HL-60/S4 treated with phorbol 12-myristate 13-acetate at 8.2 ng/mL for 4 days and 3 days (cell line): ENCODE data around the gene NUDCD3.
"Not testable (repeated sequence)": the region's sequence is repeated elsewhere in the genome, so short reads cannot be mapped to it uniquely, and the experiment has no call there.

ENCODE experiments used
- in situ Hi-C: fragments of 300-500 bp; cut with MboI; formaldehyde crosslinking; loops from 2 replicates; pipeline ENCODE4 v1.15.0; 2022; ENCODE audit warnings: low sequenced_read_pairs

The NUDCD3 gene

DNA sequence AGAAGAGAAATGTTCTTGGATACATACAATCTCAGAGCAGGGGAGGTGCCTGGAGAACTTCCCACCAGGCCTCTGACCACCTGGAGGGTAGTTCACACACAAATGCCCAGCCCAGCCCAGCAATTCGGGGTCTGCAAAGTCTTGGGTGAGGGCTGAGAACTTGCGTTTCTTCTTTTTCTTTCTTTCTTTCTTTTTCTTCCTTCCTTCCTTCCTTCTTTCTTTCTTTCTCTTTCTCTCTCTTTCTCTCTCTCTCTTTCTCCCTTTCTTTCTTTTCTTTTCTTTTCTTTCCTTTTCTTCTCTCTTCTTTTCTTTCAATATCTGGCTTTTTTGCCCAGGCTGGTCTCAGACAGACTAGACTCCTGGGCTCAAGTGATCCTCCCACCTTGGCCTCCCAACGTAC is 28.3 kb upstream of the NUDCD3 start:
- in situ Hi-C loops: no loop called here

DNA sequence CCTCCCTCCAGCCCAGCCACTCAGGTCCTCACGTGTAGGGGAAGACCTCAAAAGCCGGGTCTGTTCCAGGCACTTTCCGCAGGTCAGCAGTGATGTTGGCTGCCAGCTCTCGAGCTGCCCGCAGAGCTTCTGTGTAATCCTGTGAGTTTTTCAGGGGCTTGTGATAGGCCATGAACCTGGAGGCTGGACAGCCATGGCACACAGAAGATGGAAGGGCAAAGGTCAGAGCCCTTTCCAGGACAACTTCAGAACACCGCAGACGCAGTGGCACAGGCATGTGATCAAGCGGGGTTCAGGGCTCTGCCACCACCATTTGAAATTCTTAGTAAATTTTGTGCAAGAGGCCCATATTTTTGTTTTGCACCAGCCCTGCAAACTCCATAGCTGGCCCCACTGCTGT is 26.7 kb upstream of the NUDCD3 start:
- in situ Hi-C loops: no loop called here

GRCh38 chr7:44515590-44516268 is 25.3 kb upstream of the NUDCD3 start:
- in situ Hi-C loops: no loop called here

GRCh38 chr7:44512736-44513135 is 22.3 kb upstream of the NUDCD3 start:
- in situ Hi-C loops: no loop called here

DNA sequence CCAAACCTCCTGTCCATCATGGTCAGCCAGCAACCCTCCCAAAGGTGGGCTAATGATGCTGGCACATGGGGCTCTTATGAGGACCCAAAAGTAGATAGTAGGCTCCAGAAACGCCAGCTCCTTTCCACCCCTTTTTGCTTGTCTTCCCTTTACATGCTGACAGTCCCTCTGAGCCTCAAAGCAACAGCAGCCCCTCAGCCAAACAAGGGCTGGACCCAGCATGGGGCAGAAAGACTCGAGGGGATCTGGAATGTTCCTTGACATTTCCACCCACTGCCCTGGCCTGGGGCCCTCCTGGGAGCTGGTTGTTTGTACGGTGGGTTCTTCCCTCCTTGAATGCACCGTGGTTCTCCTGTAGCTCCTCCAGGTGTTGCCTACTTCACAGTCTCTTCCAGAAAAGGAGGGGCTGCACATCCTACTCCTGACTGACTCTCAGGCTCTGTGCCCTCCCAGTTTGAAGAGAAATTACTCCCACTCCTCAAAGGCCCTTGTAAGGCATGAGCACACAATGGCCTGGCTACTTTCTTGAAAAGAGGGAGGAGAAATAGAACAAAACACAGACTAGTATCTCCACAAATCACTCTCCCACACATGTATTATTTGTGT is 21.5 kb upstream of the NUDCD3 start:
- in situ Hi-C loops: no loop called here

GRCh38 chr7:44511236-44511635 is 20.8 kb upstream of the NUDCD3 start:
- in situ Hi-C loops: no loop called here

DNA sequence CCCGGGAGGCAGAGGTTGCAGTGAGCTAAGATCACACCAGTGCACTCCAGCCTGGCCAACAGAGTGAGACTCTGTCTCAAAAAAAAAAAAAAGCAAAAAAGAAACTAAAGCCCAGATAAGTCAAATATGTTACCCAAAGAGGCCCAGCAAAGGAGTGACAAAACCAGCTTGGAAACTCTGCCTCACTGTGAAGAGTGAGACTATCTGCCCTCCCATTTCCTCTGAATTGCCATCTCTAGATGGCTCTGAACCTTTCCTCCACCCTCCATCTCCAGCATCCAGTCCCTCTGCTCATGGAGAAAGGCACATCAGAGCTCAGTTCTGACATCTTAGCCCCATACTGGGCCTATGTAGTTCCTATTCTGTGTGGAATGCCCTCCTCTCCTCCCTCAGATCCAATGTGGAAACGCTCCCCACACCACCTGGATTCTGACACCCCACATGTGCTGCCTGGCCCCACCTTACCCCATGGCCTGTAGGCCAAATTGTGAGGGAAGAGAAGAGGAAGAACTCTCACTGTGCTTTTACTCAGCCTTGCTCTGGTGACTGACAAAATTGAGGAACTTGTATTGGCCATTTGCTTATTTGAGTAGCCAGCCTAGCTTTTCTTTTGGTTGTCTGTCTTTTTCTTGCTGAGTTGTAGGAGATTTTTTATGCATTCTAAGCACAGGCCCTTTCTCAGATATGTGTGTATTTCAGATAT is 18.0 kb upstream of the NUDCD3 start:
- in situ Hi-C loops: no loop called here

- in situ Hi-C loops: not testable (repeated sequence)
These were observed 16.3 kb upstream of the NUDCD3 start for GRCh38 chr7:44506592-44507288.

DNA sequence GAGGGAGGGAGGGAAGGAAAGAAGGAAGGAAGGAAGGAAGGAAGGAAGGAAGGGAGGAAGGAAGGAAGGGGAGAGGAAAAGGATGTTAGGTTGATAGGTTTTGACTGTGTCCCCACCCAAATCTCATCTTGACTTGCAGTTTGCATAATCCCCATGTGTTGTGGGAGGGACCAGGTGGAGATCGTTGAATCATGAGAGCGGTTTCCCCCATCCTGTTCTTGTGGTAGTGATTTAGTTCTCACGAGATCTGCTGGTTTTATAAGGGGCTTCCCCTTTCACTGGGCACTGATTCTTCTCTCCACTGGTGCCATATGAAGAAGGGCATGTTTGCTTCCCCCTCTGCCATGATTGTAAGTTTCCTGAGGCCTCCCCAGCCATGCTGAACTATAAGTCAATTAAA is 15.1 kb upstream of the NUDCD3 start:
- in situ Hi-C loops: no loop called here

GRCh38 chr7:44498230-44498954 is 7.9 kb upstream of the NUDCD3 start:
- in situ Hi-C loops: no loop called here

DNA sequence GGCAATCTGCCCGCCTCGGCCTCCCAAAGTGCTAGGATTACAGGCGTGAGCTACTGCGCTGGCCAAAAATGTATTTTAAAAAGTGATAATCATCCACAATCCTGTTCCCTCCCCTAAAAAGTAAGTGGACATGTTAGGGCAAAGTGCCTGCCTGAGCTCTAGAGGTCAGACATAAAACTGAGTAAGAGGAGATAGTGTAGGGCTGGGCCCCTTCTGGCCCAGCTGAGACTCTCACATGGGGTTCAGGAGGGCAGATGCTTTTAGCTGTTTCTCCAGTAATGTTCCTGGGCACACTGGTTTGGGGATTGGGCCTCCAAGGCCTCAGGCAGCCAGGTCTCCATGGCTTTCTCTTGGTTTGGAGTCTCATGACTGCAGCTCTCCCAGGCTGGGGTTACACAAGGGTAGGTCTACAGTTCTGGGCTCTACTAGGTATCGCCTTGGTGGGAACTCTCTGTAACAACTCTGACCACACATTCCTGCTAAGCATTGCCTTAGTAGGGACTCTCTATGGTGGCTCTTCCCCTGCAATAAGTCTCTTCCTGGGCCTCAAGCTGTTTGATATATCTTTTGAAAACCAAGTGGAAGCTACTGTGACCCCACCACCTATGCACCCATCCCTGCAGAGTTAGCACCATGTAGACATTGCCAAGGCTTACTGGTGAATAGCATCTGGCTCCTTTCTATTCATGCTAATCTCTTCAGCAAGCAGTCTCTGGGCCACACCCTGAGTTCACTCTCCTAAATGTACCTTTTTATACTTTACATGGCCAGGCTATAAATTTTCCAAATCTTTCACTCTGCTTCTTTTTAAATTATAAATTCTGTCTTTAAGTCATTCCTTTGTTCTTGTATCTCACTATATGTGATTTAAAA is 6.9 kb upstream of the NUDCD3 start:
- in situ Hi-C loops: no loop called here

- in situ Hi-C loops: no loop called here
These were observed 5.9 kb upstream of the NUDCD3 start for GRCh38 chr7:44496385-44496784.

DNA sequence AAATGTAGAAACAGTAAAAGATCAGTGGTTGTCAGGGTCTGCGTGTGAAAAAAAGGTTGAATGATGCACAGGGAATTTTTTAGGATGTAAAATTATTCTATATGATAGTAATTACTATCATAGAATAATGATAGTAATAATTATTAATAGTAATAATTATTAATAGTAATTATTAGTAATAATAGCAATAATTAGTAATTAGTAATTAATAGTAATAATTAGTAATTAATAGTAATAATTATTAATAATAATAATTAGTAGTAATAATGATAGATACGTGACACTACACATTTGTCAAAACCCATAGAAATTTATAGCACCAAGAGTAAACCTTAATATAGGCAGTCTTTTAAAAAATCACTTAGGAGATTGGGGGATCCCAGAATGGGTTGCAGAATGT is 4.5 kb upstream of the NUDCD3 start:
- in situ Hi-C loops: no loop called here

DNA sequence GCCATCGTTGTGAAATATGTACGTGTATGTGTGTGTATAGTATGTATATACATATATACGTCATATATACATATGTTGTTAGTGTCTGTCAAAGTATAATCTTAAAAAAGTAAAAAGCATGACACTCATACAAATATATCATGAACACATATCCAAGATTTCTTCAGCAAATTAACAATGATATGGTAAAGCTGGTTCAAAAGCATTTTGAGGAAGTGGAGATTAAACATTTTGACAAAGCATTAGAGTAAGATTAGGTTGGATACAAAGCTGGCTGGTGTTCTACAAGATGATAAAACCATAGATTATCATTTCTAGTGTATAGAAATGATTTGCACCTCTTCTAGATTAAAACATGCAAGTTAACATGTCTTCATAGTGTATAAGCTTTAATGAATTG is 771 bp upstream of the NUDCD3 start:
- in situ Hi-C loops: no loop called here

GRCh38 chr7:44489955-44490350 is 505 bp downstream of the NUDCD3 start:
- in situ Hi-C loops: no loop called here

DNA sequence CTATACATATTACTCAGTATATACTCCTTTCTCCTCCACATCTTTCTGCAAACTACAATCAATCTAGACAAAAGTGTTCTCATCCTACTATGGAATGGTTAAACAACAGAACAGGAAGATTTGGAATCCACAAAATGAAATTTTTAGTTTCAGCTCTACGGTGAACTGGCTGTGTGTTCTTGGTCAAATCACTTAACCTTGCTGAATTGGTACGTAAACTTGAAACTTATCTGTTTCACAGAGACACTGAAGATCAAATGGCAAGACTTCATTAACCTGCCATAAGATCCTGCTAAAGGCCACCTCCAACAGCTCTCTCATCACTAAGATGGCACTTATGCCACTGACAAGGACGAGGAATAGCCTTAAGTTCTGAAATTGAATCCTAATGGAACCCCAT is 1.5 kb downstream of the NUDCD3 start:
- in situ Hi-C loops: no loop called here

- in situ Hi-C loops: no loop called here
These were observed 3.8 kb downstream of the NUDCD3 start for GRCh38 chr7:44486693-44487092.

GRCh38 chr7:44486001-44486400 is 4.5 kb downstream of the NUDCD3 start:
- in situ Hi-C loops: no loop called here

DNA sequence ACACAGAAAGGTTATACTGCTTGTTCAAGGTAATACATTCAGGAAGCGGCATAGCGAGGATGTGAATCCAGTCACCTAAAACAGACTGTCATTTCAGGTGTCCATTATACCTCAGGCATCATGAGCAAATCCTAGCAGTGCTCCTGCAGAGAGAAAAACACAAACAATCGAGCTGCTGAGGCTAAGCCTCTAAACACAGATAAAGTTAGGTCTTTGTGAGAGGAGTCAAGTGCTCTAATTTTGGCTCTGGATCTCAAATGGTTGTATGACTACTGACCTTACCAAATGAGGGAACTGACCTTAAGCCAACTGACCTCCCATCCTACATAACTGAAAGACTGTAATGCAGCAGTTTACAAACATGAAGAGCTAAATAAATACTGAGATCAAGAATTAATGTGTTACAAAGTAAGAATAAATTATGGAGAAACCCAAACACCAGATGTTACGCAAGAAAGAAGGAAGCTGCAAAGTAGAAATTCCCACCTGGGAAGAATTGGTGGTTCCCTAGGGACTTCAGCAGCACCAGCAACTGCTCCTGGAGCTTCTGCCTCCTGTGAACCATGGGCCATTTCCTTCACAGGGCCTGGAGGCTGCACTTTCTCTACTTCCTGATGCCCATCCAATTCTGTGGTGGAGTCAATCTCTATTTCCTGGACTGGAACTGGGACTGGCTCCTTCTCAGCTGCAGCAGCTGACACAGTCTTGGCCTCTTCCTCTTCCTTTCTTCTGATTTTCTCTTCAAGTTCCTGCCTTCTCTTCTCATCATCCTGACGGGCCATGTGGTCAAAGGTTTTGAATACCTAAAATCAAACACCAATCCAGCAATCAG is 5.8 kb downstream of the NUDCD3 start:
- in situ Hi-C loops: no loop called here
